Activated CD8-positive, alpha-beta memory T cell treated with anti-CD3 and anti-CD28 coated beads for 36 hours (primary cell): Measurements from ENCODE around the gene OR52E8. TPM values are rescaled to one million over a fixed set of nuclear protein-coding genes. Genes with fewer than 3 reads are reported as not detected.

Experiments
- CTCF ChIA-PET: fragments of 350-600 bp; sonication (Branson Sonifier 250); formaldehyde crosslinking; loops from one replicate; lab custom pipeline; 2021; ENCODE audit warnings: antibody characterized with exemption; lab: Charles Lee
- POLR2A ChIA-PET: fragments of 350-600 bp; sonication (Branson Sonifier 250); formaldehyde crosslinking; loops from one replicate; lab custom pipeline; 2021; ENCODE audit warnings: antibody characterized with exemption; lab: Charles Lee
- total RNA-seq, 2 experiments: library from RNA; stranded (reverse); gene quantifications; one replicate each; pipeline ENCODE4 v1.2.3, GENCODE V29; 2021

OR52E8 gene
- not detected for total RNA-seq

GRCh38 chr11:5857590-5857989, at the start of gene OR52E8:
Gene OR52E8 (minus strand): TSS chr11:5857690. CDS start chr11:5857690, 0 bp downstream.
- ChIA-PET POLR2A (no interaction called here), CTCF (no interaction called here)

- ChIA-PET CTCF (no interaction called here), POLR2A (no interaction called here)
These were observed 42.0 kb upstream of the OR52E8 start for GRCh38 chr11:5899534-5899933.

- ChIA-PET POLR2A (no interaction called here), CTCF (interaction anchor here (0.8 kb wide), 1 partner anchor 293 kb away, joined by 3 read pairs; no protein-coding TSS in a partner anchor)
These were observed 35.4 kb upstream of the OR52E8 start, which contains the start of gene OR52E5 for GRCh38 chr11:5892908-5893307. Gene OR52E5 (plus strand): TSS chr11:5893208. CDS start chr11:5900777, 7,569 bp downstream.

GRCh38 chr11:5891216-5891800, 33.8 kb upstream of the OR52E8 start:
- CTCF ChIA-PET, result no interaction called here

GRCh38 chr11:5887661-5888060, 30.2 kb upstream of the OR52E8 start:
- CTCF ChIA-PET, result no interaction called here
- POLR2A ChIA-PET, result no interaction called here

More at GRCh38 chr11:5891216-5891800, 33.8 kb upstream of the OR52E8 start:
- POLR2A ChIA-PET, result no interaction called here

GRCh38 chr11:5887172-5887571, 29.7 kb upstream of the OR52E8 start:
- ChIA-PET POLR2A (no interaction called here), CTCF (no interaction called here)

- ChIA-PET CTCF (no interaction called here), POLR2A (no interaction called here)
These were observed 24.3 kb upstream of the OR52E8 start for GRCh38 chr11:5881756-5882155.

- ChIA-PET CTCF (no interaction called here), POLR2A (no interaction called here)
These were observed 22.8 kb upstream of the OR52E8 start, which contains the start of gene OR52E4 for GRCh38 chr11:5880329-5880728. Gene OR52E4 (plus strand): TSS chr11:5880629. CDS start chr11:5884293, 3,664 bp downstream.

GRCh38 chr11:5878564-5878963, 21.1 kb upstream of the OR52E8 start:
- ChIA-PET POLR2A (no interaction called here), CTCF (no interaction called here)

- POLR2A ChIA-PET, result no interaction called here
- CTCF ChIA-PET, result no interaction called here
These were observed 8.3 kb upstream of the OR52E8 start for GRCh38 chr11:5865826-5866225.

GRCh38 chr11:5851002-5851401, 6.5 kb downstream of the OR52E8 start:
- ChIA-PET CTCF (no interaction called here), POLR2A (no interaction called here)

- ChIA-PET CTCF (no interaction called here), POLR2A (no interaction called here)
These were observed 9.8 kb downstream of the OR52E8 start for GRCh38 chr11:5847711-5848110.

GRCh38 chr11:5846701-5847100, 10.8 kb downstream of the OR52E8 start:
- CTCF ChIA-PET, result no interaction called here
- POLR2A ChIA-PET, result no interaction called here

- CTCF ChIA-PET, result no interaction called here
- POLR2A ChIA-PET, result no interaction called here
These were observed 15.7 kb downstream of the OR52E8 start, which contains the start of gene OR52E6 for GRCh38 chr11:5841797-5842196. Gene OR52E6 (minus strand): TSS chr11:5841897. CDS start chr11:5841897, 0 bp downstream.

- POLR2A ChIA-PET, result no interaction called here
- CTCF ChIA-PET, result interaction anchor here (0.6 kb wide), 1 partner anchor 10 kb away, joined by 3 read pairs; no protein-coding TSS in a partner anchor
These were observed 19.8 kb downstream of the OR52E8 start for GRCh38 chr11:5837695-5838094.

GRCh38 chr11:5833446-5833845, 24.0 kb downstream of the OR52E8 start:
- POLR2A ChIA-PET, result no interaction called here

GRCh38 chr11:5831196-5831829, 26.2 kb downstream of the OR52E8 start:
- ChIA-PET CTCF (interaction anchor here (0.6 kb wide), 1 partner anchor 7 kb away, joined by 3 read pairs; no protein-coding TSS in a partner anchor), POLR2A (no interaction called here)

More at GRCh38 chr11:5833446-5833845, 24.0 kb downstream of the OR52E8 start:
- CTCF ChIA-PET, result no interaction called here

GRCh38 chr11:5818245-5818886, 39.1 kb downstream of the OR52E8 start:
- CTCF ChIA-PET, result no interaction called here

GRCh38 chr11:5815534-5815933, 42.0 kb downstream of the OR52E8 start:
- POLR2A ChIA-PET, result no interaction called here

More at GRCh38 chr11:5818245-5818886, 39.1 kb downstream of the OR52E8 start:
- POLR2A ChIA-PET, result no interaction called here

More at GRCh38 chr11:5815534-5815933, 42.0 kb downstream of the OR52E8 start:
- CTCF ChIA-PET, result no interaction called here
